ENCODE results near the gene RNF38. TPM values are rescaled to one million over a fixed set of nuclear protein-coding genes. Genes with fewer than 3 reads are reported as not detected.

The RNF38 gene
- total RNA-seq, 4 donors from 2014 or later: 40.7 to 63.1 (median 49.1) TPM

DNA sequence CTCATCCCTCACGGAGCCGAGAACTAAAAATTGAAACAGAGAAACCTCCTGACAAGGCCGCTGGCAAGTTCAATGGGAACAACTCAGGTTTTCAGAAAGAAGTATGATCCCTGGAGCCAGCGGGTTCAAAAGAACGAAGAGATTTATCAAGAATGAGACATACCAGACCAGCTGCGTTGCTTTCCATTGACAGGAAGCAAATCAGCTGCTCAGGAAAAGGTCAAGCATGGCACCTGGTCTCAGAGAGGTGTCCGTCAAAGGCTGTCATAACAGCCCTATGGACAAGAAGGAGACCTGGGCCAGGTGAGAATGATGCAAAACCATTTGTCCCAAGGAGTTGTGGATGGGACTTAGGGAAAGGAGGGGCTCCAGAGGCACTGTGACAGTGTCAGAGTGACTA lies 106.9 kb downstream of the RNF38 start:
- H3K4me1 ChIP-seq: peaks cover 0 to 3% (median 0%) of the 10 kb centered on the region in 4 donors
- H3K9me3 ChIP-seq: no peaks in the 10 kb centered on the region
- H3K4me3 ChIP-seq: no peak overlapping the region
- H3K27me3 ChIP-seq: no peaks in the 10 kb centered on the region
- H3K36me3 ChIP-seq: no peaks in the 10 kb centered on the region
- TF ChIP-seq POLR2A (IDR thresholded peaks at IDR 0.05; ENCODE audit: low read depth) (no peak), EP300 (IDR thresholded peaks at IDR 0.05) (no peak), POLR2AphosphoS5 (IDR thresholded peaks at IDR 0.05) (no peak)
- TF ChIP-seq, protein P1, sequence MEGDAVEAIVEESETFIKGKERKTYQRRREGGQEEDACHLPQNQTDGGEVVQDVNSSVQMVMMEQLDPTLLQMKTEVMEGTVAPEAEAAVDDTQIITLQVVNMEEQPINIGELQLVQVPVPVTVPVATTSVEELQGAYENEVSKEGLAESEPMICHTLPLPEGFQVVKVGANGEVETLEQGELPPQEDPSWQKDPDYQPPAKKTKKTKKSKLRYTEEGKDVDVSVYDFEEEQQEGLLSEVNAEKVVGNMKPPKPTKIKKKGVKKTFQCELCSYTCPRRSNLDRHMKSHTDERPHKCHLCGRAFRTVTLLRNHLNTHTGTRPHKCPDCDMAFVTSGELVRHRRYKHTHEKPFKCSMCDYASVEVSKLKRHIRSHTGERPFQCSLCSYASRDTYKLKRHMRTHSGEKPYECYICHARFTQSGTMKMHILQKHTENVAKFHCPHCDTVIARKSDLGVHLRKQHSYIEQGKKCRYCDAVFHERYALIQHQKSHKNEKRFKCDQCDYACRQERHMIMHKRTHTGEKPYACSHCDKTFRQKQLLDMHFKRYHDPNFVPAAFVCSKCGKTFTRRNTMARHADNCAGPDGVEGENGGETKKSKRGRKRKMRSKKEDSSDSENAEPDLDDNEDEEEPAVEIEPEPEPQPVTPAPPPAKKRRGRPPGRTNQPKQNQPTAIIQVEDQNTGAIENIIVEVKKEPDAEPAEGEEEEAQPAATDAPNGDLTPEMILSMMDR (IDR thresholded peaks at IDR 0.05): no peak
- DNase-seq (ENCODE audit: extremely low spot score): no peak
- H3K27ac ChIP-seq (replicated peaks in 1 of 4): no peak overlapping the region
- 85% methylated on average over 7 of the region's 7 CpGs for WGBS
- intact Hi-C loops (cut with DNase I): no loop called here

DNA sequence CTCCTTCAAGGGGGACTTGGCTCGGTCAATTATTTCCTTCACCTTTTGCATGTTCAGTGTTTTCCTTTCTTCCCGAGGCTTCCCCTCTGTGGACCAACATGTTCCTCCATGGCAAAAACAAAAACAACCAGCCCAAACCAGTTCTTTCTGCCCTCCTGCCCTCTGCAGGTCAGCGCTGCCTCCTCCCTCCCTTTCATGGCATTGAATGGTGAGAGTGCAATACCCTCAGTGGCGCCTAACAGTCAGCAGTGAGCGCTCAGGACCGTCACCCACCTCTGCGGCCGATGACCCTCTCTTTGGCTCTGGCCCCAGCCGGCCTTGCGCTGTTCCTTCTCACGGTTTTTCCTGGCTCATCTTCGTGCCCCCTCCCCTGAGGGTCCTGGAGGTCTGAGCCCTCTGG lies 107.4 kb downstream of the RNF38 start:
- WGBS: 81% methylated on average over 12 of the region's 12 CpGs
- TF ChIP-seq POLR2A (IDR thresholded peaks at IDR 0.05; ENCODE audit: low read depth) (no peak), EP300 (IDR thresholded peaks at IDR 0.05) (no peak), POLR2AphosphoS5 (IDR thresholded peaks at IDR 0.05) (no peak)
- TF ChIP-seq, protein P1 (IDR thresholded peaks at IDR 0.05): no peak
- Histone ChIP-seq H3K4me3 (no peak overlapping the region), H3K36me3 (no peaks in the 10 kb centered on the region), H3K27ac (replicated peaks in 1 of 4) (no peak overlapping the region), H3K27me3 (no peaks in the 10 kb centered on the region), H3K4me1 (peaks cover 0 to 3% (median 0%) of the 10 kb centered on the region in 4 donors), H3K9me3 (no peaks in the 10 kb centered on the region)
- intact Hi-C loops (cut with DNase I): no loop called here
- no peak for DNase-seq (ENCODE audit: extremely low spot score)

DNA sequence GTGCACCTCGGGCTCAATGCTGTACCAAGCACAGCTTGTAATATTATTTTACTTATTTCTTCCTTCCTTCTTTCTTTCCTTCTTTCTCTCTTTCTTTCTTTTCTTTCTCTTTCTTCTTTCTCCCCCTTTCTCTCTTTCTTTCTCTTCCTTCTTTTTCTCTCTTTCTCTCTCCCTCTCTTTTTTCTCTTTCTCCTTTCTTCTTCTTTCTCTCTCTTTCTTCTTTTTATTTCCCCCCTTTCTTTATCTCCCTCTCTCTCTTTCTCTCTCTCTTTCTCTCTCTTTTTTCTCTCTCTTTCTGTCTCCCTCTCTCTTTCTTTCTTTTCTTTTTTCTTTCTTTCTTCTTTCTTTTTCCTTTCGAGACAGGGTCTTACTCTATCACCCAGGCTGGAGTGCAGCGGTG lies 109.1 kb downstream of the RNF38 start:
- Histone ChIP-seq H3K36me3 (no peaks in the 10 kb centered on the region), H3K4me1 (no peaks in the 10 kb centered on the region), H3K9me3 (no peaks in the 10 kb centered on the region), H3K4me3 (no peak overlapping the region), H3K27ac (replicated peaks in 1 of 4) (no peak overlapping the region), H3K27me3 (no peaks in the 10 kb centered on the region)
- no peak for TF ChIP-seq POLR2AphosphoS5 (IDR thresholded peaks at IDR 0.05)
- no peak for TF ChIP-seq POLR2A (IDR thresholded peaks at IDR 0.05; ENCODE audit: low read depth)
- no peak for TF ChIP-seq EP300 (IDR thresholded peaks at IDR 0.05)
- TF ChIP-seq, protein P1 (IDR thresholded peaks at IDR 0.05): no peak
- DNase-seq (ENCODE audit: extremely low spot score): no peak
- WGBS: 91% methylated on average over 3 of the region's 3 CpGs
- intact Hi-C loops (cut with DNase I): no loop called here

DNA sequence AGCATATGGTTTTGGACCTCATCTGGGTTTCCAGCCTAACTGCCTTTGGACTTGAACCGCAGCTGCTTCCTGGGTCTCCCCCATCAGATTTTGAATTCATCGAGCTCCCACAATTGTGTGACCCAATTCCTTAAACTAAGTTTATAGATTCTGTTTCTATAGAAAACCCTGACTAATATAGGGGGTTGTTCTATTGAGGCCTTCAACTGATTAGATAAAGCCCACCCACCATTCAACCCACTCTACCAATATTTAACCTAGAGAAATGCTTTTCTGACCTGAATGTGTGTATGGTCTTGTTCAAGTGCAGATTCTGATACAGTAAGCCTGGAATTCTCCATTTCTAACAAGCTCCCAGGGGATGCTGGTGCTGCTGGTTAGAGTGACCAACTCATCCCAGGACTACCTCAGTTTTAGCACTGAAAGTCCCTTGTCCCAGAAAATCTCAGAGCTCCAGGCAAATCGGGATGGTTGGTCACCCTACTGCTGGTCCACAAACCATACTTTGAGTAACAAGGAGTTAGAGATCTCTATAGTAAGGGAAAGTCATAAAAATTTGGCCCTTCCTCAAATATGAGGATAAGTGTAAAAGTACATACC lies 110.1 kb downstream of the RNF38 start:
- WGBS: 100% methylated on average over 3 of the region's 3 CpGs
- no peak for DNase-seq (ENCODE audit: extremely low spot score)
- TF ChIP-seq POLR2A (IDR thresholded peaks at IDR 0.05; ENCODE audit: low read depth) (no peak), EP300 (IDR thresholded peaks at IDR 0.05) (no peak), POLR2AphosphoS5 (IDR thresholded peaks at IDR 0.05) (no peak)
- TF ChIP-seq, protein P1 (IDR thresholded peaks at IDR 0.05): no peak
- intact Hi-C loops (cut with DNase I): no loop called here
- Histone ChIP-seq H3K36me3 (no peaks in the 10 kb centered on the region), H3K9me3 (no peaks in the 10 kb centered on the region), H3K4me1 (no peaks in the 10 kb centered on the region), H3K27me3 (no peaks in the 10 kb centered on the region), H3K27ac (replicated peaks in 1 of 4) (no peak overlapping the region), H3K4me3 (no peak overlapping the region)

DNA sequence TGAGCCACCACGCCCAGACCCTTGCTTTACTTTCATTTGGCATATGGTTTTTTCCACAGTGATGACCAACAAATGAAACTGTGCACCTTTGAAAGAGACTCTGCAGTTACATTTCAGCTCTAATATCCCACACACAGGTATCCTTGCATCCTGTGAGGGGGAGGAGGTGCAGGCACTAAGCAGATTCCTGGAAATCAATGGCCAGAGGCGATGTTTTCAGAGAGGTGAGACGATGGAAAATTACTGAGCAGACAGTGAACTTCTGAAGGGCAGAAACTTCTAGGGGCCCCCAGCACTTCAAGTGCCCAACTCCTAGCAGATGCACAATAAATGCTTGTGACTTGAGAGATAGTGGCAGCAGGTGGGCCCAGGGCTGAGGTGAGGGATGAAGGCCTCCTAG lies 112.0 kb downstream of the RNF38 start:
- H3K4me3 ChIP-seq: no peak overlapping the region
- no peak for DNase-seq (ENCODE audit: extremely low spot score)
- no peaks in the 10 kb centered on the region for H3K9me3 ChIP-seq
- TF ChIP-seq EP300 (IDR thresholded peaks at IDR 0.05) (no peak), POLR2A (IDR thresholded peaks at IDR 0.05; ENCODE audit: low read depth) (no peak), POLR2AphosphoS5 (IDR thresholded peaks at IDR 0.05) (no peak)
- TF ChIP-seq, protein P1 (IDR thresholded peaks at IDR 0.05): no peak
- no peaks in the 10 kb centered on the region for H3K36me3 ChIP-seq
- intact Hi-C loops (cut with DNase I): no loop called here
- 86% methylated on average over 3 of the region's 3 CpGs for WGBS
- no peaks in the 10 kb centered on the region for H3K4me1 ChIP-seq
- no peak overlapping the region for H3K27ac ChIP-seq (replicated peaks in 1 of 4)
- no peaks in the 10 kb centered on the region for H3K27me3 ChIP-seq
